ENCODE data around the gene WDR5.

Gene WDR5

GRCh38 chr9:134172198-134173126 lies 36.6 kb downstream of the WDR5 start:
- H3K27ac ChIP-seq, result no peak overlapping the region
- no peak for DNase-seq (ENCODE audit: low read depth, low spot score)

- no peak overlapping the region for H3K27ac ChIP-seq
- no peak for DNase-seq (ENCODE audit: low read depth, low spot score)
Measured at GRCh38 chr9:134173127-134174072, 37.5 kb downstream of the WDR5 start.

GRCh38 chr9:134174073-134174449 lies 38.2 kb downstream of the WDR5 start:
- no peak overlapping the region for H3K27ac ChIP-seq
- DNase-seq (ENCODE audit: low read depth, low spot score), result no peak

GRCh38 chr9:134174526-134175290 lies 38.8 kb downstream of the WDR5 start:
- no peak overlapping the region for H3K27ac ChIP-seq
- DNase-seq (ENCODE audit: low read depth, low spot score), result no peak

- H3K27ac ChIP-seq, result no peak overlapping the region
- no peak for DNase-seq (ENCODE audit: low read depth, low spot score)
Measured at GRCh38 chr9:134175291-134175807, 39.5 kb downstream of the WDR5 start.

- H3K27ac ChIP-seq, result no peak overlapping the region
- no peak for DNase-seq (ENCODE audit: low read depth, low spot score)
Measured at GRCh38 chr9:134175808-134176598, 40.1 kb downstream of the WDR5 start.

GRCh38 chr9:134176599-134176968 lies 40.7 kb downstream of the WDR5 start:
- DNase-seq (ENCODE audit: low read depth, low spot score), result no peak
- no peak overlapping the region for H3K27ac ChIP-seq

- no peak overlapping the region for H3K27ac ChIP-seq
- DNase-seq (ENCODE audit: low read depth, low spot score), result no peak
Measured at GRCh38 chr9:134177186-134177585, 41.3 kb downstream of the WDR5 start.

GRCh38 chr9:134177624-134178393 lies 41.9 kb downstream of the WDR5 start:
- no peak overlapping the region for H3K27ac ChIP-seq
- DNase-seq (ENCODE audit: low read depth, low spot score), result no peak

GRCh38 chr9:134178394-134178767 lies 42.5 kb downstream of the WDR5 start:
- DNase-seq (ENCODE audit: low read depth, low spot score), result no peak

GRCh38 chr9:134178768-134179551 lies 43.1 kb downstream of the WDR5 start:
- no peak for DNase-seq (ENCODE audit: low read depth, low spot score)
- no peak overlapping the region for H3K27ac ChIP-seq

More at GRCh38 chr9:134178394-134178767, 42.5 kb downstream of the WDR5 start:
- H3K27ac ChIP-seq, result no peak overlapping the region

GRCh38 chr9:134179595-134179917 lies 43.7 kb downstream of the WDR5 start:
- no peak overlapping the region for H3K27ac ChIP-seq
- no peak for DNase-seq (ENCODE audit: low read depth, low spot score)

GRCh38 chr9:134179918-134180785 lies 44.3 kb downstream of the WDR5 start:
- H3K27ac ChIP-seq, result no peak overlapping the region
- DNase-seq (ENCODE audit: low read depth, low spot score), result no peak

- no peak overlapping the region for H3K27ac ChIP-seq
- DNase-seq (ENCODE audit: low read depth, low spot score), result no peak
Measured at GRCh38 chr9:134180786-134181647, 45.1 kb downstream of the WDR5 start.

GRCh38 chr9:134181648-134182034 lies 45.8 kb downstream of the WDR5 start:
- no peak overlapping the region for H3K27ac ChIP-seq
- no peak for DNase-seq (ENCODE audit: low read depth, low spot score)

- H3K27ac ChIP-seq, result no peak overlapping the region
- peak; percentile 8 for DNase-seq (ENCODE audit: low read depth, low spot score)
Measured at GRCh38 chr9:134182554-134183085, 46.7 kb downstream of the WDR5 start.

Data from epithelial cell of prostate (primary cell).